Sciatic nerve (tissue), 2 donors: ENCODE measurements around the gene NT5C1A. TPM values are rescaled to one million over a fixed set of nuclear protein-coding genes. Genes with fewer than 3 reads are reported as not detected.

Experiments
- ATAC-seq: fragments of 200-7000 bp; cut with Tn5 transposase; one replicate; pipeline ENCODE4 v1.9.1; 2020; ENCODE audit warnings: mild to moderate bottlenecking, moderate library complexity
- DNase-seq: peaks from one replicate; pipeline ENCODE4 v3.0.0-alpha.2; 2020; ENCODE audit warnings: low spot score
- intact Hi-C: fragments of 100-400 bp; cut with DNase I; formaldehyde crosslinking; loops from one replicate; pipeline ENCODE4 v1.14.2; 2022
- total RNA-seq: library from RNA; stranded (reverse); fragmentation: NEBNext Ultra II Directional; extraction: Animal tissue kit (Norgen Biotek cat#: 25700); gene quantifications from one replicate; pipeline ENCODE4 v1.2.1, GENCODE V29; 2021
- donor health status: DM: no; HTN: no; CAD: no.
- donor health status: DM: no; HTN: no; CAD: no.

NT5C1A gene
- total RNA-seq, 1 donor from 2014 or later: 1.4 TPM

DNA sequence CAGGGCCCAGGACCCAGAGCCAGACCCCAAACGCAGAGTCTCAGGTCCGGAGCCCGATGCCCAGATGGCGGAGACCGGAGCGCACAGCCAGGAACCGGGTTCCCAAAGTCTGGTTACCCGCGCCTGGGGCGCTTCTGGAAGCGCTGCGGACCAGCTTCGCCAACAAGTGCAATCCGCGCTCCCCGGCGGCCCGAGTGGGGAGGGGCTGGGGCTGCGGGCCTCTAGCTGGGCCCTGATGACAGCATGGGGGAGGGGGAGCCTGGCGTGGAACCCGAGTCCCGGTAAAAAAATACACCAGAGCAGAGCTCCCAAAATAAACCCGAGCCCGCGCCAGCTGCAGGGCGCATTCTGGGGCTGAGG, 494 bp downstream of the NT5C1A start:
- intact Hi-C loops: no loop called here
- ATAC-seq (peak; percentile 68), DNase-seq (no peak)

DNA sequence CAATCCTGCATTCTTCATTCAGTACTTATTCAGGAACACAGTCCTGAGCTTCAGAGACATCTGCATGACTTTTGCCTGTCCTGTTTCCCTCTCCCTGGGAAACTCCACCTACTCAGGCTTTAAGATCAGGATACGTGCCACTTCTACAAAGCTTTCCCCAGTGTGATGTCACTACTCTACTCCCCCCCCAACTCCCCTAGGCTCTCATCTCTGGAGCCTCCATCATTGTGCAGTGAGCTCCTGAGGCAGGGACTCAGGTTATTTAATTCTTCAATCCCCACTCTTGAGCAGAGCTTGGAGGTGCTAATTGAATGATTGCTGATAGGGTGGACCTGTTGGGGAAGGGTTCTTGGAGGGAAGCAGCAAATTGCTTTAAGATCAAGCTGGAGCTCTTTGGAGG, 1.2 kb downstream of the NT5C1A start:
- DNase-seq: no peak
- intact Hi-C loops: no loop called here
- no peak for ATAC-seq

DNA sequence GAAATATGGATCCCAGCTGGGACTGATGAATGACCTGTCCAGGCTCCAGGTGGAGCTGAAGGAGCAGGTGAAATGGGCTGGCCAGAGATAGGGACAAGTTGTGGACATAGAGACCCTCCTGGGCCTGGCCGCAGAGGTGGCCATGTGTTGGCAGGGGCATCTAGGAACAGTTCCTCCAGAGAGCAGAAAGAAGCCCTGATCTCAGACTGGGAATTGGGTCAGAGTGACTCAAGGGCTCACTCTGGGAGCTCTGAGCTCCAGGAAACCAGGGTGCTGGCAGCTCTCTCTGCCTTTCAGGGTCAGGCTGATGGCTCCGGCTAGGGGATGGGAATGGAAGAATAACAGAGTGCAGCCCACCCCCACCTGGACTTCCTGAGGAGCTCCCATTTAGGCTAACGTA, 3.0 kb downstream of the NT5C1A start:
- intact Hi-C loops: no loop called here
- ATAC-seq: no peak

DNA sequence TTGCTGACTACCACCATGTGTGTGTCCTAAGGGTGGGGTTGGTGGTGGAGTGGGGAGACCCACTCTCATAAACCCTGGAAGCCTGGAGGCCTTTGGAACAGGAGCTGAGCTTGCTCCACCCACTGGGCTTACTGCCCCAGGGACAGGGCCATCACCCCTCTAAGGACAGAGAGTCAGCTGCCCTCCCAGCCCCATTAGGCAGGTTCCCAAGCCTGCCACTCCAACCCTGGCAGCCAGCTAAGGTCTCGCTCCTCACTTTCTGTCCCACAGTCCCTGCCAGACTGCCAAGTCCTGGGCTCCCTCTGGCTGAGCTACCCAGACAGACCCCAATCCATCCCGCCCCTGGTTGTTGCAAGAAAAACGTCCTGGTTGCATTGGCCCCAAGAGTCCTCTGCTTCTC, 3.8 kb downstream of the NT5C1A start:
- no peak for DNase-seq
- intact Hi-C loops: no loop called here
- ATAC-seq: no peak

More for the DNA sequence above, 3.0 kb downstream of the NT5C1A start:
- DNase-seq: no peak

DNA sequence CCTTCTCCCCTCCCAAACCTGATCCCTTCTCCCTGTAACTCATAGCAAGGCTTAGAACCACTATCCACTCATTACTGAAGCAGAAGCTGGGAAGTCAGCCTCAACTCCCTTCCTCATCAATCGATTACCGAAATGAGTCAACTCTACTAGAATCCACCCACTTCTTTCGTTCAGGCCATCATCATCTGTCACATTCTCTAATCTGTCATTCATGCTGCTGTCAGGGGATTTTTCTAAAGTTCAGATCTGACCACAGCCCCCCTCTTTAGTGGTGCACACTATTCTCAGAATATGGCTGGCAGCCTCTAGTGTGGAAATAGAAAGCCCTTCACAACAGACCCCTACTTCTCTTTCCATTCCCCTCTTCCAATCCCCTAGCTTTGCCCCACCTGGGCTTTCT, 5.1 kb downstream of the NT5C1A start:
- intact Hi-C loops: no loop called here
- ATAC-seq (no peak), DNase-seq (no peak)

DNA sequence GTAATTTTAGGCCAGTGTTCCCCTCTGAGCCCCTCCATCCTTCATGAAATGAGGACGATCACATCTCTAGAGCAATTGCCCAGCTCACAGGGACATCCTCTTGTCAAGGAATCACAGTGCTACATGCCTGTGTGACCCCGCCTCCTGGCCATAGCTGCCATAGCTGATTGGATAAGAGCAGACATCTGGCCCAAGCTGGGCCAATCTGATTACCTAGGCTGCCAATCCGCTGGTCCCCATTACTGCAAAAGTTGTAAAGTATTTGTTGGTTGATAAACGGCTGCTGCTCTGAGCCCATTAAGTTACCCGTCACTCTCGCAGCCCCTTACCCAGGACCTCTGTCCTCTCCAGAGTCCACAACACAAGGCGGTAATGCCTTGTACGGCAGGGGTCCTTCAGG, 8.3 kb downstream of the NT5C1A start:
- no peak for DNase-seq
- intact Hi-C loops: no loop called here
- no peak for ATAC-seq

DNA sequence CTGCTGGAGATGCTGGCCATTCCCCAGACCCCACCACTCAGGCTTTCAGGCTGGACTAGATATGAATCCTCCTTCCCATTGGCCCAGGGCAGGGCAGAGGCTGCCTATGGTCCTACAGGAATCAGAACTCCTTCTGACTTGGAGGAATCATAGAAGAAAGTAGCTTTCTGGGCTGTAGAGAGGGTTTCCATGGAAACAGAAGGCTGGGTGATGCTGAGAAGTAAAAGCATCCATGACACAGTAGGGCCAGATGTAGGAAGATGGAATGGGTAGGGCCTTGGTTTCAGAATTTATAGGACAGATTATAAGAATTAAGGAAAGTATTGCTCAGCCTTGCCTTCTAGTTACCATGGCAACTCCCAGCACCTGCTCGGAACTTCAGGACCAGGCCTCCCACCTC, 9.0 kb downstream of the NT5C1A start:
- DNase-seq (no peak), ATAC-seq (no peak)
- intact Hi-C loops: no loop called here

DNA sequence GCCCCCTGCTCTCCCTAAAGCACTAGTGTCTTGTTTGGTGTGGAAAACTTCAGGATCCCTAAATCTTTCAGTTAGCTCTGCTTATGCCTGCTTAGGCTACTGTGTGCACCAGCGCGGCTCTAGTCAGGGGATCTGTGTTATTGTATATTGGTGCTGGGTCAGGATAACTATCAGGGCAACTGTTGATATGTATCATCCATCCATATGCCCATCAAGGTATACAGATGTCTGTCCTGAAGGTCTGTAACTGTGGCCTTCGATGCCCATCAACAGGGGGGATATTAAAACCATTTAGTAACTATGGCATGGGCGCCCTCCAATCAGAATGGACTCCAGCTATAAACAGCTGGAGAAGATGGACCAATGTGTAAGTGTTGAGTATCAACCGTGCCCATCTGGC, 12.4 kb downstream of the NT5C1A start:
- ATAC-seq: no peak
- intact Hi-C loops: no loop called here
- no peak for DNase-seq

DNA sequence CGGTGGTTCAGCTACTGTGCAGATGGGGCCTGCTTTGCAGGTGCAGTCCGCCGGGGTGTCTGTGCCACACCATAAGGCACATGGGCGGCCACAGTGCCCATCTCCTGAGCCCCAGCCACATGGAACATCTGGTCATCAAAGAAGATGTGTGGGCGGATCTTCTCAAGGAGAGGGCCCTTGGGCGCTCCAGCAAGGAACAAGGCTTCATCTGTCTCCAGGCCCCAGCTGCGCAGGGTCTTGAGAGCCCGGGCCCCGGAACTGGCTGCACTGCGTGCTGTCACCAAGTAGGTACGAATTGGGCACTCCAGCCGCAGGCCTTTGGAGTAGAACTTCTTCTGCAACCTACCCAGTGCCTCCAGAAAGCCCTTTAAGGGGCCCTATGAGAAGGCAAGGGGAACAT, 12.8 kb downstream of the NT5C1A start:
- intact Hi-C loops: no loop called here
- no peak for DNase-seq
- ATAC-seq: no peak

DNA sequence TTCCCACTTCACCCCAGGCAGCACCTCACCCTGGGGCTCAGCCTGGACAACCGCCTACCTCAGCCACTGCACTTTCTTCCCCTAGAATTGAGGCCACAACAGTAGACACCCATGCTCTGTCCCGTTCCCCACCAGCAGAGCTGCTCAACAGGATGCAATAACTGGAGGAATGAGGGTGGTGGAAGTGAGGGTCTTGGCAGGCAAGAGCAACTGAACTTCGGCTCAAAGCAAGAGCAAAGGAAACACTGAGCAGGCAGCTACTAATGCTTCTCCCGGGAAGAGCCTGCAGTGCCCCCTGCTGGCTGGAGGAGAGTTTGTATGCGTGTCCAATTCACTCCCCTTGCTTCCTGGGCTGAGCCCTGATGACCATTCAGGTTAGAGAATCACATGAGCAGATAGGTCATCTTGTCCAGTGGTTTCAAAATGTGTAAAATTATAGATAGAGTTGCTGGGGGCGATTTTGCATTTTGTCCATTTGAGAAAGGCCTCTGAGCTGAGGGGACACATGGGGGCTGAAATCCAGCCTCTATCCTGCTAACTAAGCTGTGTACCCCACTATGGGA, 13.9 kb downstream of the NT5C1A start:
- ATAC-seq: peak; percentile 29
- intact Hi-C loops: no loop called here
- DNase-seq: peak; percentile 77

DNA sequence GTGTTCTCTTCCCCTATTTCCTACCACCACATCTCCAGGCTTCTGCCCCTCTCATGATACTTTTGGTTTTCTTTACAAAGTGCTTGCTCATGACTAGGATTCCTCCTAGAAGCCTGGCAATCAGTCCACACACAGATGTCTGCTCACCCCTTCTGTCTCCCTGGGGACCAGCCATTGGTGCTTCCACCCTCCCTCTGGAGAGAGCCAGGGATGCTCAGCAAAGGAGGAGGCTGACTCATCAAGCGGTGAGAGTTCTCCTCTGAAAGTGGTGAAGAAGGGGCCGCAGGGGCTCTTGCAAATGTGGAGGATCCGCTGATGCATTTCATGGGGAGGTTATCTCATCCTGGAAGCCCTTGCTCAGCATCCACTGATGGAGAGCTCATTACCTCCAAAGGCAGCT, 14.5 kb downstream of the NT5C1A start:
- intact Hi-C loops: no loop called here
- ATAC-seq: no peak
- DNase-seq: no peak

DNA sequence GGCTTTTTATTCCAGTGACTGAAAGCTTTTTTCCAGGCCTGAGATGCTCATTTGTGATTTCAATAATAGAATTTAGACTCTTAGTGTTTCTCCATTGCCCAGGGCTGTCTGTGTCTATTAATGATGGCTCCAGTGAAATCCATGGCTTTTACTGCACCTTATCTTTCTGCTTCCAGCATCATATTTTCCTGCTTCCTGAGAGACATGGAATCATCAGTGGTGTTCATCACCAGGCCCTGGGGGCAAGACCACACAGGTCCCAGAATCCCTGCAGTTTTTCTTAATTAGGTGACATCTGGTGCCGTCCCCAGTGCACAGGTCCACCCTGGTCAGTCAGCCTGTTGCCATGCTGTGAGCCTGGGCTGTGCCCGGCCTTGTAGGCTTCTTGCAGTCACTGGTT, 15.5 kb downstream of the NT5C1A start:
- no peak for ATAC-seq
- DNase-seq: no peak
- intact Hi-C loops: no loop called here

DNA sequence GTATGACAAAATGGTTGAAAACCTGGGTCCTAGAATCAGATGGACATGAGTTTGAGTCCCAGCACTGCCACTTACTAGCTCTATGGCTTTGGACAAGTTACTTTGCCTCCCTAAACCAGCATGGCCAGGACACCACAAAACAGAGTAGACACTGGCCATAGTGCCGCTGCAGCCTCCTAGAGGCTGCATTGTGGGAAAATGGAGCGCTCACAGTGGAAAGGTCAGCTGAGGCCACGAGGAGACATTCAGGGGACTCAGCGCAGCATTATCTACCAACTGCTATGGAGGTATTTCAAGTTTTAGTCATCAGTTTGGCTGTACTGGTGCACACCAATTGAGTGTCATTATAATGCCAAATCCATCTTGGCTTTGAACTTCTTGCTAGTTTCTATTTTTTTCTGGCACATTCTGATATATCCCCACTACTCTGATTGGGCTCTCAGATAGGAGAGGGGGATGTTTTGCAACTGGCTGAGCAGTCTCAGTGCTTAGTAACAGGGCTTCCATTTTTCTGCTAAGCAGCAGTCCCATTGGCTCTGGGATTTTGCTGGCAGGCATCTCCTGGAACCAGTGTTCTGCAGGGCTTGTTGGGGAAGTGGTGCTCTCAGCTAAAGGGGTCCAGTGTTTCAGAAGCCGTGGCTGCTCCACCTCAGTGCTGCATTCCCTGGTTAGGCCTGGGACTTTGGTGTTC, 16.2 kb downstream of the NT5C1A start:
- ATAC-seq (no peak), DNase-seq (no peak)
- intact Hi-C loops: no loop called here

DNA sequence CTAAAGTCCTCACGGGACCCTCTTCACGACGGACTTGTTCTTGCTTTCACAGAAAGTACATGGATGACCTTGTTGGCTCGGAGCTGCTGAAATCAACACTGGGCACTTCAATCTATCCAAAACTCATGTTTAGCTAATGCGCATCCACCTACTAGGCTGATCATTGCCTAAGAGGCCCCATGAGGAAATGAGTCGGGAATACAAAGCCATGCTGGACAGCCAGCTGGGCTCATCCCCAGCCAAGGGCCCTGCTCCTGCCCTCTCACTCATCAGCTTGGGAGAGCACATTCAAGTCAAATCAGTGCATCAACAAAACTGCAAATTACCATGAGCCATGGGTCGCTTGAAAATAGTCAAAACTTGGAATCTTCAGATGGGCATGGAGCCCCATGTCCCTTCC, 17.6 kb downstream of the NT5C1A start:
- DNase-seq (no peak), ATAC-seq (peak; percentile 70)
- intact Hi-C loops: loop anchor here (5.0 kb wide), 1 partner anchor 47 kb away; no protein-coding TSS in a partner anchor

DNA sequence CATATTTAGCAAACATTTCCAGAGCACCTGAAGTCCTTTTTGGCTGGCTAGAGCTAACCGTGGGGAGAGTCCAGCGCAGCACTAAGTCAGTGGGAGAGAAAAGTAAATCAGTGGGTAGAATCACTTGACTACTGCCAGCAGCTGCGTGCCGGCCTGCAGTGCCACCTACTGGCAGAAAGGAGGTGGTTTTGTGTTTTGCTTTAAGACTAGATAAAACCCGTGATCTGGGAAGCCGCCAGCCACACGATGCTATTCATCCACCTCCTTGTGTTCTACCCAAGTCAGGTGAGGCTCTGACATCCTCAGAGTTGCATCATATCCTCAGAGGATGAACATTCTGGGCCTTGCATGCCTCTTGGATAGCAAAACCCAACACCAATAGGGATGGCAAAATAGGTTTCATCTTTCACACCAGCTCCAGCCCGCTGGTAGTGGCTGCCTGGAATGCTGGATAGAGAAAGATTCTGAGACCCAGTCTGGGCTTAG, 18.3 kb downstream of the NT5C1A start:
- ATAC-seq (peak; percentile 82), DNase-seq (peak; percentile 91)
- intact Hi-C loops: loop anchor here (5.0 kb wide), 1 partner anchor 46 kb away; no protein-coding TSS in a partner anchor

DNA sequence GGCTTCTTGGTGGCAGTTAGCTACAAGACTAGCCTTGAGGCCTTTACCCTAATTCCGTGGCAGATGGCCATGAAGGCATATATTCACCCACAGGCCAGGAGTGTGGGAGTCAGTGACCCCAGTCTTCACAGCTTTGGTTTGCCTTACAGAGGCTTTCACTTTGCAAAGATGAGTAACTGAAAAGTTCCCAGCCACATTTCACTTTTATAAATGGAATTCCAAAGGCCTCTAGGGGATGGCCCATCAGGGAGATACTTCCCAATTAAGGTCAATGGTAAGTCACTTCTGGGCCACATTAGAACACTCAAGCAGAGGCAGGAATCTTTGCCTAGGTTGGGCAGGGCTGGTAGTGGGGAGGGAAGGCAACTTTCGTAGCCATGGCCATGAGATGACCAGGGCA, 19.4 kb downstream of the NT5C1A start:
- intact Hi-C loops: loop anchor here (5.0 kb wide), 1 partner anchor 45 kb away; no protein-coding TSS in a partner anchor
- ATAC-seq (peak; percentile 3), DNase-seq (no peak)

DNA sequence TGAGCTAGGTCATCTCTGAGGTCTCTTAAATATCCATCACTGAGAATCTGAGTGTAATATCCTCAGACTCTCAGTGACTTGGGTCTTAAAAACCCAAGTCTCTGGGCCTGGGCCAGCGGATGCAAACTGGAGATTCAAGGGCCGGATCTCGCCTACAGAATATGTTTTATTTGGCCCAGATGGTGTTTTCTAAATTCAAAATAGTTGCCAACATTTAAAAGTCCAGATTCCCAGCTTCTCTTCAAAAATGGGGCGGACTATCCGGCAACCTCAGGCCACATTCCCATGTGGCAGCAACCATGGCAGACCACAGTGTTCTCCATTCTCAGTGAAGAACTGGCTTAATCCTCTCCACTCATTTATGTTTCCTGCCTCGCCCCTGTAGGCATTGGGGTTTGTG, 19.8 kb downstream of the NT5C1A start:
- ATAC-seq: peak; percentile 79
- intact Hi-C loops: loop anchor here (5.0 kb wide), 1 partner anchor 45 kb away; no protein-coding TSS in a partner anchor
- DNase-seq: no peak

DNA sequence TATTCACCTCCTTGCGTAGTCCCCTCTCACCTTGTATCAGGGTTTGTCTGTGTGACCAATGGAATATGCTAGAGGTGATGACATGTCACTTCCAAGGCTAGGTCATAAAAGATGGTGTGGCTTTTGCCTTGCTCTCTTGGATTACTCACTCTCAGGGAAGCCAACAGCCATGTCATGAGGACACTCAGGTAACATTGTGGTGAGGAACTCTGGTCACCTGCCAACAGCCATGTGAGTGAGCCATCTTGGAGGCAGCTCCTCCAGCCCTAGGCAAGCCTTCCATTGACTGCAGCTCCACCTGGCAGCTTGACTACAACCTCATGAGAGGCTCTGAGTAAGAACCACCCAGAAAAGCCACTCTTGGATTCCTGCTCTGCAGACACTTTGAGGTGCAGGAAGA, 21.5 kb downstream of the NT5C1A start:
- no peak for ATAC-seq
- DNase-seq: no peak
- intact Hi-C loops: loop anchor here (5.0 kb wide), 1 partner anchor 43 kb away; no protein-coding TSS in a partner anchor

DNA sequence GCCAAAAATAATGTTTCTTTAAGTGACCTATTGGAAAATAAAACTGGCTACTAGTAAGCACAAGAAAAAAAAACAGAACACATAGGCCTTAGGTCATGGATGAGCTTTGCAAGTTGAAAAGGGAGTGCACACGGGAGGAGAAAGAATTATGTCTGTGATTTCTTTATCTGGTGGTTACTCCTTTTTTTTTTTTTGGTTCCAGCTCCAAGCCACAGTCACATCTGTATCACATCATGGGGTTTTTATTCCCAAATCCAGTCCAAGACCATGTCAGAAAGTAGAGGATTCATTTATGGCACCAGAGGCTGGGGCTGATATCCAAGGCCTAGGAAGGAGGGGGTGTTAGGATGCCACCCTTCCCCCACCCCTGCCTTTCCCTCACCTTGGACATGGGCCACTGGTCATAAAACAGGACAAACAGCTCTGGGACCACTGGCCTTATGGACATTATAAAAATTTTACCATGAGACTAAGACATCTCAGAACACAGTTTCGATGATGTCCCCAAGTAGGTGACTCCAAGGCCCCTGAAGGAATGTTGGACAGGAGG, 22.2 kb downstream of the NT5C1A start:
- intact Hi-C loops: loop anchor here (5.0 kb wide), 1 partner anchor 42 kb away; no protein-coding TSS in a partner anchor
- no peak for ATAC-seq
- no peak for DNase-seq

DNA sequence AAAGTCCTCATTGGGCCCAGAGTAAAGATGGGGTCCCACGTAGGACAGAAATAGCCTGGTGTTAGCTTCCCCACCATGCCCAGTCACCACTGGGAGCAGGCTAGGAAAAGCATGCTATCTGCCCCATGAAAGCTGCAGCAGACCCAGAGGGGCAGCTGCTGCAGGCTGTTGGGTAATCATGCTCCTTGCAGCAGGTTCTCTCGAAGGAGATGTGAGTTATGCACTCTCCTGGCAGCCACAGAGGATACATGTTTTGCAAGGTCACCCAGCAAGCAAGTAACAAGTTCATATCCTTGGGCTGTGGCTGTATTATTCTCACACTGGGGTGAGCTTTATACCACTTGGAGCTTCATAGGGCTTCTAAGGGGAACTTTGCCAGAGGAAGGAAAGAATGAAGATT, 23.4 kb downstream of the NT5C1A start:
- ATAC-seq (no peak), DNase-seq (no peak)
- intact Hi-C loops: no loop called here
